Esophagus squamous epithelium (tissue), 5 donors: ENCODE results near the gene ADAM22. TPM values are rescaled to one million over a fixed set of nuclear protein-coding genes. Genes with fewer than 3 reads are reported as not detected.

Source experiments
- DNase-seq: peaks from one replicate; lab custom pipeline; 2025; lab: John Stamatoyannopoulos, UW
- H3K27ac ChIP-seq, 4 donors: fragments of 200-600 bp; sonication (generic); one replicate each; pipeline ENCODE4 v1.5.1; 2016 to 2019; ENCODE audit warnings: mild to moderate bottlenecking in 1 of 4
- H3K27me3 ChIP-seq, 4 donors: fragments of 200-600 bp; sonication (generic); 1 replicate in 3 of 4; 2 replicates in 1 of 4; pipeline versions ENCODE4 v1.5.1 to v1.6.0; 2017 to 2021; ENCODE audit warnings: antibody characterized with exemption in 1 of 4
- H3K36me3 ChIP-seq, 3 donors: fragments of 200-600 bp; sonication (generic); one replicate each; pipeline ENCODE4 v1.5.1; 2016 to 2019
- H3K4me1 ChIP-seq, 3 donors: fragments of 200-600 bp; sonication (generic); one replicate each; pipeline ENCODE4 v1.5.1; 2017 to 2019
- H3K4me3 ChIP-seq, 4 donors: fragments of 200-600 bp; sonication (generic); 1 replicate in 3 of 4; 2 replicates in 1 of 4; pipeline ENCODE4 v1.5.1; 2016 to 2019; ENCODE audit warnings: mild to moderate bottlenecking in 2 of 4, moderate library complexity in 1 of 4
- H3K9me3 ChIP-seq, 3 donors: fragments of 200-600 bp; sonication (generic); one replicate each; pipeline ENCODE4 v1.5.1; 2016 to 2019
- POLR2A ChIP-seq, 4 donors: fragments of 450-650 bp; IDR thresholded peaks; one replicate each; pipeline ENCODE4 v1.6.1; 2017; ENCODE audit warnings: antibody characterized with exemption in 4 of 4, mild to moderate bottlenecking in 4 of 4, moderate library complexity in 3 of 4
- WGBS, 2 donors: methylation state at CpG; one replicate each; pipeline ENCODE4 v1.1.5; 2018; 5-methylcytosine and 5-hydroxymethylcytosine counted together
- intact Hi-C: fragments of 100-400 bp; cut with DNase I; formaldehyde crosslinking; loops from one replicate; pipeline ENCODE4 v1.15.0; 2022
- total RNA-seq, 4 donors: library from RNA; depleted of rRNA; stranded (reverse); fragments of >200 nt; gene quantifications; one replicate each; pipeline ENCODE4 v1.1.0, GENCODE V29; 2016
- TF ChIP-seq, protein P1 (sequence below), 6 experiments: fragments of 450-650 bp in 4 of 6; fragments of 200-600 bp in 2 of 6; sonication (generic) in 2 of 6; IDR thresholded peaks; one replicate each; pipeline ENCODE4 v1.5.1; 2016 to 2019; ENCODE audit warnings: antibody characterized with exemption in 6 of 6, mild to moderate bottlenecking in 4 of 6, moderate library complexity in 4 of 6
- donor health status: DM: yes; HTN: yes; CAD: no.

The ADAM22 gene
- total RNA-seq, 4 donors from 2014 or later = 0.61 to 1.4 (median 1.1) TPM

GRCh38 chr7:88146616-88147015, 212.6 kb downstream of the ADAM22 start:
- WGBS, 2 donors = 28 to 35% methylated on average over 2 of the region's 2 CpGs
- no peak overlapping the region for H3K27ac ChIP-seq
- TF ChIP-seq POLR2A (IDR thresholded peaks at IDR 0.05) = no peak
- TF ChIP-seq, protein P1, sequence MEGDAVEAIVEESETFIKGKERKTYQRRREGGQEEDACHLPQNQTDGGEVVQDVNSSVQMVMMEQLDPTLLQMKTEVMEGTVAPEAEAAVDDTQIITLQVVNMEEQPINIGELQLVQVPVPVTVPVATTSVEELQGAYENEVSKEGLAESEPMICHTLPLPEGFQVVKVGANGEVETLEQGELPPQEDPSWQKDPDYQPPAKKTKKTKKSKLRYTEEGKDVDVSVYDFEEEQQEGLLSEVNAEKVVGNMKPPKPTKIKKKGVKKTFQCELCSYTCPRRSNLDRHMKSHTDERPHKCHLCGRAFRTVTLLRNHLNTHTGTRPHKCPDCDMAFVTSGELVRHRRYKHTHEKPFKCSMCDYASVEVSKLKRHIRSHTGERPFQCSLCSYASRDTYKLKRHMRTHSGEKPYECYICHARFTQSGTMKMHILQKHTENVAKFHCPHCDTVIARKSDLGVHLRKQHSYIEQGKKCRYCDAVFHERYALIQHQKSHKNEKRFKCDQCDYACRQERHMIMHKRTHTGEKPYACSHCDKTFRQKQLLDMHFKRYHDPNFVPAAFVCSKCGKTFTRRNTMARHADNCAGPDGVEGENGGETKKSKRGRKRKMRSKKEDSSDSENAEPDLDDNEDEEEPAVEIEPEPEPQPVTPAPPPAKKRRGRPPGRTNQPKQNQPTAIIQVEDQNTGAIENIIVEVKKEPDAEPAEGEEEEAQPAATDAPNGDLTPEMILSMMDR (IDR thresholded peaks at IDR 0.05) = no peak
- no peaks in the 10 kb centered on the region for H3K27me3 ChIP-seq
- no peak overlapping the region for H3K4me3 ChIP-seq
- no peaks in the 10 kb centered on the region for H3K36me3 ChIP-seq
- no peak for DNase-seq
- intact Hi-C loops = no loop called here
- H3K4me1 ChIP-seq = no peaks in the 10 kb centered on the region
- no peaks in the 10 kb centered on the region for H3K9me3 ChIP-seq

DNA sequence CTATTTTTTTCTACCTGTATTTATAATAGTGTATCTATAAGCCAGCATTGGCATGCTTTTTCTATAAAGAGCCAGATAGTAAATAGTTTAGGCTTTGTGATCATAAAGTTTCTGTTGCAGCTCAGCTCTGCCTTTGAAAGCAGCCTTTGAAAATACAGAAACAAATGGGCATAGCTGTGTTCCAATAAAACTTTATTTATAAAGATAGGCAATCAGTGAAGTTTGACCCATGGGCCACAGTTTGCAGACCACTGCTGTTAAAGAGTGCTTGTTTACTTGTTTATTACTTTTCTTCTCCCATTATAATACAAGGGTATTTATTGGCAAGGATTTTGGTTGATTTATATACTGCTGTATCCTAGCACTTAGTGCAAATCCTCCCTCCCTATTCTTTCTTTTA, 213.3 kb downstream of the ADAM22 start:
- no peaks in the 10 kb centered on the region for H3K36me3 ChIP-seq
- TF ChIP-seq POLR2A (IDR thresholded peaks at IDR 0.05) = no peak
- TF ChIP-seq, protein P1 (IDR thresholded peaks at IDR 0.05) = no peak
- intact Hi-C loops = no loop called here
- no peak for DNase-seq
- no peaks in the 10 kb centered on the region for H3K4me1 ChIP-seq
- H3K27me3 ChIP-seq = no peaks in the 10 kb centered on the region
- H3K4me3 ChIP-seq = no peak overlapping the region
- no peak overlapping the region for H3K27ac ChIP-seq
- no peaks in the 10 kb centered on the region for H3K9me3 ChIP-seq

GRCh38 chr7:88147949-88148348, 213.9 kb downstream of the ADAM22 start:
- intact Hi-C loops = no loop called here
- WGBS, 2 donors = 46 to 67% methylated on average over 1 of the region's 1 CpG

DNA sequence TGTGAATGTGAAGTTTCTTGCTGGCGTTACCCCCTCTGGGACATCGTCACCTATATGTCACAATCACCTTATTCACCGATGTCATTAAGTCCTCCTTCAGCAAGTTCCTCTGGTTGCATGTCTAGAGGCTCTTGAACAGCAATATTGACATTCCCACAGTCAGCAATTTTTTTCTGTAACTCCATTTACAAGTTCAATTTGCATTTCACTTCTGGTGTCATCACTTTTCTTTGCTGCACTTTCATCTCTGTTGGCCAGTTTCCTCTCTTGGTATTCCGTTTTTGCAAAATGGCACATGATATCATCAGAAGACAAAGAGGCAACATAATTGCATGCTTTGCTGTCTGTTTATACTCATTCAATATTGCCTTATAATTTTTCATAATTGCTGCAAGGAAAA, 216.0 kb downstream of the ADAM22 start:
- TF ChIP-seq, protein P1 (IDR thresholded peaks at IDR 0.05) = no peak
- no peak for TF ChIP-seq POLR2A (IDR thresholded peaks at IDR 0.05)
- H3K27ac ChIP-seq = no peak overlapping the region
- DNase-seq = no peak
- H3K4me1 ChIP-seq = no peaks in the 10 kb centered on the region
- no peaks in the 10 kb centered on the region for H3K9me3 ChIP-seq
- intact Hi-C loops = no loop called here
- WGBS, 2 donors = 85 to 88% methylated on average over 4 of the region's 4 CpGs
- H3K36me3 ChIP-seq = no peaks in the 10 kb centered on the region
- no peak overlapping the region for H3K4me3 ChIP-seq
- no peaks in the 10 kb centered on the region for H3K27me3 ChIP-seq

More at GRCh38 chr7:88147949-88148348, 213.9 kb downstream of the ADAM22 start:
- TF ChIP-seq POLR2A (IDR thresholded peaks at IDR 0.05) = no peak
- TF ChIP-seq, protein P1 (IDR thresholded peaks at IDR 0.05) = no peak
- no peak for DNase-seq
- Histone ChIP-seq H3K9me3 (no peaks in the 10 kb centered on the region), H3K27me3 (no peaks in the 10 kb centered on the region), H3K36me3 (no peaks in the 10 kb centered on the region), H3K27ac (no peak overlapping the region), H3K4me3 (no peak overlapping the region), H3K4me1 (no peaks in the 10 kb centered on the region)

GRCh38 chr7:88151119-88151790, 217.2 kb downstream of the ADAM22 start:
- no peaks in the 10 kb centered on the region for H3K9me3 ChIP-seq
- no peak for TF ChIP-seq POLR2A (IDR thresholded peaks at IDR 0.05)
- TF ChIP-seq, protein P1 (IDR thresholded peaks at IDR 0.05) = no peak
- no peaks in the 10 kb centered on the region for H3K36me3 ChIP-seq
- no peaks in the 10 kb centered on the region for H3K4me1 ChIP-seq
- H3K27ac ChIP-seq = no peak overlapping the region
- 69 to 83% methylated on average over 7 of the region's 7 CpGs for WGBS, 2 donors
- intact Hi-C loops = no loop called here
- H3K4me3 ChIP-seq = no peak overlapping the region
- H3K27me3 ChIP-seq = no peaks in the 10 kb centered on the region
- DNase-seq = no peak
